Measurements from ENCODE around the gene HSD11B1L.
A peak's percentile ranks its signal among the peaks of the same experiment; 100 is the strongest.

The HSD11B1L gene

GRCh38 chr19:5695649-5696195, 14.9 kb downstream of the HSD11B1L start:
- ChIA-PET POLR2A (interaction anchor here (0.5 to 0.9 kb wide), 2 partner anchors 17 to 310 kb away, joined by 3 read pairs; no protein-coding TSS in a partner anchor), CTCF (interaction anchor here (0.8 to 4.7 kb wide), 3 partner anchors 8 to 23 kb away, joined by 3 to 34 read pairs (median 3); partner anchors contain the start of gene RPL36)
- TF ChIP-seq CTCF (IDR thresholded peaks at IDR 0.05; ENCODE audit: control extremely low read depth, extremely low read depth, low read depth, missing control alignments) = peak; percentile 2
- no peak for DNase-seq (ENCODE audit: extremely low spot score)

DNA sequence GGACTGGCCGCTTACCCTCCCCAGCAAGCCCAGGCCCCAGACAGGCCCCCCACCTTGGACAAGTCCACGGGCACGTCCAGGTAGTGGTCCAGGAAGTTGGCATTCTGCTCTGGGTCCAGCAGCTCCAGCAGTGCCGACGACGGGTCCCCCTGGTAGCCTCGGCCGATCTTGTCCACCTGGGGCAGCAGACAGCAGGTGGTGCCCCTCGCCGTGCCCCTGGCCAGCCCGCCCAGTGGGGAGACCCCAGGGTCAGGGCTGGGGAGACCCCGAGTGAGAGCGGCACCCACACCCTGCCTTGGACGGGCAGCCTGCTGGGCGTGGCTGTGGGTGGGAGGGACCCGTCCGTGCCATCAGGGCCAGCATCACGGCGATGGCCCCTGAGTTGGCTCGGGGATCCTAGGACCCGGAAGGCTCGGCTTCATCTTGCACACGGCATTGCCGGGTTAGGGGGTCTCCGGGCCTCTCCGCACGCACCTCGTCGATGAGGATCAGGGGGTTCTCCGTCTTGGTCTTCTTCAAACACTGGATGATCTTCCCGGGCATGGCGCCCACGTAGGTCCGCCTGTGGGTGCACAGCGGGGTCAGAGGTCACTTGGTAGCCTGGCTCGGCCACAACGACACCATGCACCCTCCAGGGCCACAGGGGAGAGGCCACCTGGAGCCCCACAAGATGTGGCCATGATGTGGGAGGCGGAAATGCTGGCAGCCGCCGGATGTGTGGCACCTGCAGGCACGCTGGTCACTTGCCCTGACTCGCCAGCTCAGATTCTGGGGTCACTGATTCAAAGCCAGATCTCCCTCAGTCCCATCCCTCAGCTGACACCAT, 15.6 kb downstream of the HSD11B1L start:
- POLR2A ChIA-PET = interaction anchor here (0.5 to 0.9 kb wide), 2 partner anchors 16 to 310 kb away, joined by 3 read pairs; no protein-coding TSS in a partner anchor
- DNase-seq (ENCODE audit: extremely low spot score) = no peak
- no peak for TF ChIP-seq CTCF (IDR thresholded peaks at IDR 0.05; ENCODE audit: control extremely low read depth, extremely low read depth, low read depth, missing control alignments)
- CTCF ChIA-PET = interaction anchor here (0.9 to 4.7 kb wide), 2 partner anchors 8 to 22 kb away, joined by 3 to 34 read pairs; partner anchors contain the start of gene RPL36

- no peak for DNase-seq (ENCODE audit: extremely low spot score)
- no peak for TF ChIP-seq CTCF (IDR thresholded peaks at IDR 0.05; ENCODE audit: control extremely low read depth, extremely low read depth, low read depth, missing control alignments)
- POLR2A ChIA-PET = interaction anchor here (0.6 to 1.5 kb wide), 2 partner anchors 19 to 23 kb away, joined by 3 to 4 read pairs; partner anchors contain the start of genes CATSPERD and LONP1
- CTCF ChIA-PET = interaction anchor here (4.7 kb wide), 1 partner anchor 9 kb away, joined by 34 read pairs; the partner anchor contains the start of gene RPL36
These were observed 16.4 kb downstream of the HSD11B1L start for GRCh38 chr19:5697022-5697889.

GRCh38 chr19:5697890-5698634, 17.2 kb downstream of the HSD11B1L start:
- no peak for TF ChIP-seq CTCF (IDR thresholded peaks at IDR 0.05; ENCODE audit: control extremely low read depth, extremely low read depth, low read depth, missing control alignments)
- ChIA-PET POLR2A (interaction anchor here (0.6 to 1.5 kb wide), 2 partner anchors 18 to 22 kb away, joined by 3 to 4 read pairs; partner anchors contain the start of genes CATSPERD and LONP1), CTCF (interaction anchor here (4.7 kb wide), 1 partner anchor 10 kb away, joined by 34 read pairs; the partner anchor contains the start of gene RPL36)
- no peak for DNase-seq (ENCODE audit: extremely low spot score)

GRCh38 chr19:5698635-5699422, 18.0 kb downstream of the HSD11B1L start:
- POLR2A ChIA-PET = interaction anchor here (0.7 to 1.5 kb wide), 2 partner anchors 9 to 21 kb away, joined by 3 to 4 read pairs; partner anchors contain the start of genes CATSPERD and LONP1
- CTCF ChIA-PET = interaction anchor here (4.7 kb wide), 1 partner anchor 11 kb away, joined by 34 read pairs; the partner anchor contains the start of gene RPL36
- TF ChIP-seq CTCF (IDR thresholded peaks at IDR 0.05; ENCODE audit: control extremely low read depth, extremely low read depth, low read depth, missing control alignments) = no peak
- DNase-seq (ENCODE audit: extremely low spot score) = no peak

Measured in GM10248 (cell line).